ENCODE measurements around the gene RTN4RL2. TPM values are rescaled to one million over a fixed set of nuclear protein-coding genes. Genes with fewer than 3 reads are reported as not detected.

The RTN4RL2 gene
- total RNA-seq, 1 experiment from 2014 or later: 3.6 TPM

GRCh38 chr11:57458410-57459163 is 1.7 kb upstream of the RTN4RL2 start:
- CTCF ChIA-PET: interaction anchor here (0.5 to 2.7 kb wide), 18 partner anchors 13 to 1149 kb away, joined by 3 to 16 read pairs (median 4); partner anchors contain the start of gene SLC43A1
- intact Hi-C loops (cut with micrococcal nuclease; ENCODE audit: unreplicated experiment): loop anchor here (2.0 to 5.0 kb wide), 3 partner anchors 68 to 182 kb away; no protein-coding TSS in a partner anchor
- Mint-ChIP-seq H3K9me3 (ENCODE audit: low read depth, unreplicated experiment) (no peaks in the 10 kb centered on the region), H3K36me3 (ENCODE audit: insufficient read depth, unreplicated experiment) (peaks cover 17% of the 10 kb centered on the region), H3K27ac (ENCODE audit: unreplicated experiment) (peak overlapping the region; percentile 2), H3K4me3 (ENCODE audit: low read depth, unreplicated experiment) (peak overlapping the region; percentile 66), H3K27me3 (ENCODE audit: unreplicated experiment) (peaks cover 57% of the 10 kb centered on the region), H3K4me1 (ENCODE audit: low read depth, unreplicated experiment) (peaks cover 32% of the 10 kb centered on the region)
- no TSS peak for BruUV-seq (replicated peaks)
- DNase-seq: peak; percentile 64
- TF ChIP-seq CTCF (IDR thresholded peaks at IDR 0.05; ENCODE audit: unreplicated experiment): peak; percentile 95

GRCh38 chr11:57459164-57460021 is 935 bp upstream of the RTN4RL2 start:
- no peak for TF ChIP-seq CTCF (IDR thresholded peaks at IDR 0.05; ENCODE audit: unreplicated experiment)
- H3K4me3 Mint-ChIP-seq (ENCODE audit: low read depth, unreplicated experiment): peak overlapping the region; percentile 66

GRCh38 chr11:57460758-57461749 is 726 bp downstream of the RTN4RL2 start:
- Mint-ChIP-seq H3K36me3 (ENCODE audit: insufficient read depth, unreplicated experiment) (peaks cover 17% of the 10 kb centered on the region), H3K27ac (ENCODE audit: unreplicated experiment) (no peak overlapping the region), H3K4me1 (ENCODE audit: low read depth, unreplicated experiment) (peaks cover 31% of the 10 kb centered on the region), H3K4me3 (ENCODE audit: low read depth, unreplicated experiment) (peak overlapping the region; percentile 66), H3K27me3 (ENCODE audit: unreplicated experiment) (peaks cover 66% of the 10 kb centered on the region), H3K9me3 (ENCODE audit: low read depth, unreplicated experiment) (no peaks in the 10 kb centered on the region)
- TF ChIP-seq CTCF (IDR thresholded peaks at IDR 0.05; ENCODE audit: unreplicated experiment): no peak
- no peak for DNase-seq
- BruUV-seq (replicated peaks): no TSS peak
- CTCF ChIA-PET: interaction anchor here (0.5 to 2.0 kb wide), 3 partner anchors 33 to 111 kb away, joined by 3 to 7 read pairs (median 6); no protein-coding TSS in a partner anchor
- intact Hi-C loops (cut with micrococcal nuclease; ENCODE audit: unreplicated experiment): no loop called here

More at GRCh38 chr11:57459164-57460021, 935 bp upstream of the RTN4RL2 start:
- Mint-ChIP-seq H3K36me3 (ENCODE audit: insufficient read depth, unreplicated experiment) (peaks cover 17% of the 10 kb centered on the region), H3K27ac (ENCODE audit: unreplicated experiment) (peak overlapping the region; percentile 11), H3K4me1 (ENCODE audit: low read depth, unreplicated experiment) (peaks cover 31% of the 10 kb centered on the region), H3K9me3 (ENCODE audit: low read depth, unreplicated experiment) (no peaks in the 10 kb centered on the region), H3K27me3 (ENCODE audit: unreplicated experiment) (peaks cover 65% of the 10 kb centered on the region)
- CTCF ChIA-PET: interaction anchor here (0.5 to 2.7 kb wide), 14 partner anchors 17 to 185 kb away, joined by 3 to 16 read pairs (median 5); partner anchors contain the start of genes SLC43A1 and UBE2L6
- no peak for DNase-seq
- no TSS peak for BruUV-seq (replicated peaks)
- intact Hi-C loops (cut with micrococcal nuclease; ENCODE audit: unreplicated experiment): loop anchor here (2.0 to 5.0 kb wide), 3 partner anchors 67 to 181 kb away; no protein-coding TSS in a partner anchor
